ACHN (cell line): ENCODE data around the gene LRRC27.

ENCODE experiments used
- DNase-seq: peaks from one replicate; pipeline ENCODE4 v3.0.0-alpha.2; 2015
- in situ Hi-C: cut with HindIII; loops from 2 replicates; pipeline ENCODE4 v1.10.0; 2017; ENCODE audit warnings: low sequenced_read_pairs, low pct_ligation_motif_present, low pct_unique_long_range_greater_than_20kb

Gene LRRC27

DNA sequence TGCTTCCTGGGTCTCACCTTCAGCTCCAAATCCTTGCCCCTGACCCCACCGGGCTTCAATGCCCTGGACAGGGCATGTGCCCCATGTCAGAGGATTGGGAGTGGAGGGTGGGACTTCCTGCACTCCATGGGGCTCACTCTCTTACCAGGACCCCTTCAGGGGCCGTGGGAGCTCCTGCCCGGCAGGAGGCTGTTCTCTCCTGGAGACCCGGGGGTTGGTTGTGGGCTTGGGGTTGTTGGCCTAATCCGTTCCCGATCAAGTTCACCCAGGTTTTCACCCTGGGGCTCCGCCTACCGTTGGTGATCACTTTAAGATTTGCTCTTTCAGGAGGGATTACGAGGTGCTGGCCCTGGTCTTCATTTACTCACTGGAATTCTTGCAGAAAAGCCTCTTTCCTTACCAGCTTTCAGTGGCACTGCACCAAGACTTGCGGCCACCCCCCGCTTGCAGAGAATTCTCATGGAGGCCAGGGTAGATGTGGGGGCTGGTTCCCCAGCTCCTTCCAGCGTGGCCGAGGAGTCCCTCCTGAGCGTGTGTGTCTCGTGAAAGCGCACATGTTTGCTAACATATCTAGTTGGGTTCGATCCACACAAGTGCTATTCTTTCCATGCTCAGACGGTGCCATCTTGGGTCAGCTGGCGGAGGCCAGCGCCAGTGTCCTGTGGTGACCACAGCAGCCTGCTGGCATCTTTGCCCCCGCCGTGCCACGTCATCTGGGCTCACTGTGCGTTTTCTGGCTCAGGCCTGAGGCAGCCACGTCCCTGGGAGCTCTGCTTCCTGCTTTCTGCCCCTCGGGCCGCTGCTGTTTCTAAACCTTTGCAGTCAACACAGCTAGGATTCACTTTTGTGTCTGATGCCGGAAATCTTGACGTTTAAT lies 80.6 kb downstream of the LRRC27 start:
- in situ Hi-C loops, result no loop called here
- no peak for DNase-seq

DNA sequence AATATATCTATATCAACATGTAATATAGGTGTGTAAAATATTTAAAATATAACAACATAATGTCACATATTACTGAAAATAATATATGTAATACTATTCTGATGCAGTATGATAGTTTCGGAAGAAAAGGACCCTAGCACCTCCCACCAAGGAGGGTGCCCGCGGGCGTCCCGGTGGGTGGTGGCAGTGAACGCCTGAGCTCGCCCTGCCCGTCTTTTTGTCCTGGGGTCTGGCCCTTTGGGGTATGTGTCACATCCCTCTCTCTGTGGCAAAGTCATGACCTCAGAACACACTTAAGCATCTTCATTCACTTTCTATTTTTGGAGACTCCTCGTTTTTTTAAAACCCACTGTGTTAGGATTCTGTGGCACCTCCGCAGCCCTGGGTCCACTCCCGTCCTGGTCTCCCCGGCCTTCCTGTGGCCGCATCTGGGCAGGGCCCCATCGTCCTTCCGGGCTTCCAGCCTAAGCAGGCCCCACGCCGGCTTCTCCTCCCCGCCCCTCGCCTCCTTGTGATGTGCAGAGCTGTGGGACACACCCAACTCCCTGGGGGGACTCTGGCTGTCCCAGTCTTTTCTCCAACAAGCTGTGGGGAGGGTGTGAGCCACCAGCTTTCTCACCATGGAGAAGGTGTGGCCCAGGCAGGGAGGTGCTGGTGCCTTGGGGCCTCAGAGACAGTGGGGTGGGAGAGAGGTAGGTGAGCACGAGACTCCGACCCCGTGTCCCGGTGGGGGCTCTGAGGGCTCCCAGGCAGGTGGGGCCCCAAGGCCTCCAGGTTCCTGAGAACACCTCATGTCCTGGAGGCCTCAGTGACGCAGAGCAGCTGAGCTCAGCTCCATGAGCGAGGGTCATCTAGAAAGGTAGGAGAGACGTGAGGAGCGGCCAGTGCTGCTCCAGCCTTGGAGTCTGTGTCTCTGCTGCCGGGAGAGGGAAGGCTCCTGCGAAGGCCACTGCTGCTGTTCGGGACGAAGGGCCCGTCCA lies 81.5 kb downstream of the LRRC27 start:
- DNase-seq, result no peak
- in situ Hi-C loops, result no loop called here

- DNase-seq, result no peak
- in situ Hi-C loops, result no loop called here
Measured at GRCh38 chr10:132414402-132415016, 82.5 kb downstream of the LRRC27 start.

- in situ Hi-C loops, result no loop called here
- no peak for DNase-seq
Measured at GRCh38 chr10:132415255-132415654, 83.3 kb downstream of the LRRC27 start.

DNA sequence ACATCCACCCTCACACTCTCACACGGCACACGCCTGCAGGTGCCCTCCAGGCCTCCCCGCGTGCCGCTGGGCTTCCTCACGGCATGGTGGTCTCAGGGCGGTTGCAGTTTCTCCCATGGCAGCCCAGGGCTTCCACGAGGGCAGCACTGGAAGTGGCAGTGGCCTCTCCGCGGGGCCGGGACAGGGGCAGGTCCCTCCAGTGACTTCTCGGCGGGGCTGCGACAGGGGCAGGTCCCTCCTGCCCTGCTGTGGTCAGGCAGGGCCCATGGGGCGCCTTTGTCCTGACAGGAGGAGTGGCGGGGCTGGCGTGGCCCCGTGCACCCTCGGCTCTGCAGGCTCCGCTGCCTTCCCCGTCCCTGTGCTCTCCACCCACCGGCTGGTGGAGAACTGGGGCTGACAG lies 84.0 kb downstream of the LRRC27 start:
- DNase-seq, result no peak
- in situ Hi-C loops, result no loop called here

DNA sequence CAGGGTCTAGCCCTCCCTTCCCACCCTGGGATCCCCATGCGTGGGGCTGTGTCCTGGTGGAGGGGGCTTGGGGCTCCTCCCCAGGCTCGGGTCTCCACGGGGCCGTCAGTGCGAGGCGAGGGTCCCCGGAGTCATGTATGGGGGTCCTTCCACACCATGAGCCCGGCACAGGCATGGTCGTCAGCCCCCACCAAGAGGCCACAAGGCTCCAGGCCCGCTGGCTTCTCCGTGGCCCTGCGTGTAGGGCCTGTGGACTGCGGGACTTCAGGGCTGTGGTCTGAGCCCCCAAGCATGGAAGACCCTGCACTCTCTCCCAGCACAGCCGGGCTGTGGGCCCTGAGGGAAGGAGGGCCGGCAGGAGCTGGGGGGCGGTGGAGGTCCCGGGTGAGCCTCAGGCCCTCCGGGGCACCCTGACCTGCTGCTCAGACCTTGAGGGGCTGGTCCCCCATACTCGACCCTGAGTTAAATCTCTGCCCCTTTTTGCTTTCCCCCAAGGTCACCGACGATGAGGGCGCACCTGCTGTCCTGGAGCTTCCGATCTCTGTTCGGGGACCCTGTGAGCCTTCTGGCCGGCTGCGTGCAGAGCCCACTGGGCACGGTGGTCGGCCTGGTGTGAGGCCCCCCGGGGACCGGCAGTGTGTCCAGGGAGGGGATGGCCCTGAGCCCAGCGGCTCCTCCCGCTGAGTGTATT lies 84.7 kb downstream of the LRRC27 start:
- no peak for DNase-seq
- in situ Hi-C loops, result no loop called here

DNA sequence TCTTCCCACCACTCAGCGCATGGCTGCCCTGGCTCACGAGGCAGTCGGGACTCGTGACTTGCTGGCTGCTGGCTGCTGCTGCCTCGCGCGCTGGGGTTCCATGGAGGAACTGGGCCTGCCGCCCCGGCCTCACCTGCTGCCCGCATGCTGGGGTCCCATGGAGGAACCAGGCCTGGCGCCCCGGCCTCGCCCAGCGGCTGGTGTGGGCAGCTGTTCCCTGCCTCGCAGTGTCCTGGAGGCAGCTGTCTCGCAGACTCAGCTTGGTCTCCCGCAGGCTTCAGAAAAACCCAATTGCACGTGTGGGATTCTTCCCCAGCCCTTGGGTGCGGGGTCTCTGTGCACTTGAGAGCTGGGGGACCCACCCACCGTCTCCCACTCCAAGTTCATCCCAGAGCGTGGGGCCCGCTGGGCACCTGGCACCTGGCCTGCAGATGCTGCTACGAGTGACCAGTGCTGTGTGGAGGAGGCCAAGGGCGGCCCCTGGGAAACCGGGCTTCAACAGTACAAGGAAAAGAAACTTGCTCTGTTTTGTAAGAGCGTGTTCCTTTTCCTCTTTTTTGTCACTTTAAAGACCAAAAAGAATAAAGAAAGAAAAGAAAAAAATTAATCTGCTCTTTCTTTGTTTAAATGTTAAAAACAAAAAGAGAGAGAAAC lies 85.4 kb downstream of the LRRC27 start:
- DNase-seq, result no peak
- in situ Hi-C loops, result no loop called here

DNA sequence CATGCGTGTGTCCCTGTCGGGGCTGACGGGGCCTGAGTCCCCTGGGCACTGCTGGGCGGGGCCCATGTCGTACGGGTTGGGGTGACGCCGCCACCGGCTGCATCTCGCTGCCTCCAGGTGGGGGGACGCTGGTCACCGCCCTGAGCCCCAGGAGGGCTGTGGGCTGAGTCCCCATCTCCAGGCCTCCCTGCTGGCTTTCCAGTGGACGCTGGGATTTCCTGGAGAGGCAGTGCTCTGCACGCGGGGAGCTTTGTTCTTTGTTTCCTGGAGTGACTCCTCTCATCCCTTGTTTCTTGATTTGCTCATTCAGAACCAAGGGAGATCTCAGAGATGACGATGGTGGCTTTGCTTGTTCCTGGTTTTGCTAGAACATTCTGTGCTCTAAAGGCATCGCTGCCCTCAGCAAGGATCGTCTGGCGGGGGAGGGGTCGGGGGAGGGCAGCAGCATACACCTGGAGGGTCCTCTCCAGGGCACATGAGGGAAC lies 86.0 kb downstream of the LRRC27 start:
- in situ Hi-C loops, result no loop called here
- DNase-seq, result no peak

DNA sequence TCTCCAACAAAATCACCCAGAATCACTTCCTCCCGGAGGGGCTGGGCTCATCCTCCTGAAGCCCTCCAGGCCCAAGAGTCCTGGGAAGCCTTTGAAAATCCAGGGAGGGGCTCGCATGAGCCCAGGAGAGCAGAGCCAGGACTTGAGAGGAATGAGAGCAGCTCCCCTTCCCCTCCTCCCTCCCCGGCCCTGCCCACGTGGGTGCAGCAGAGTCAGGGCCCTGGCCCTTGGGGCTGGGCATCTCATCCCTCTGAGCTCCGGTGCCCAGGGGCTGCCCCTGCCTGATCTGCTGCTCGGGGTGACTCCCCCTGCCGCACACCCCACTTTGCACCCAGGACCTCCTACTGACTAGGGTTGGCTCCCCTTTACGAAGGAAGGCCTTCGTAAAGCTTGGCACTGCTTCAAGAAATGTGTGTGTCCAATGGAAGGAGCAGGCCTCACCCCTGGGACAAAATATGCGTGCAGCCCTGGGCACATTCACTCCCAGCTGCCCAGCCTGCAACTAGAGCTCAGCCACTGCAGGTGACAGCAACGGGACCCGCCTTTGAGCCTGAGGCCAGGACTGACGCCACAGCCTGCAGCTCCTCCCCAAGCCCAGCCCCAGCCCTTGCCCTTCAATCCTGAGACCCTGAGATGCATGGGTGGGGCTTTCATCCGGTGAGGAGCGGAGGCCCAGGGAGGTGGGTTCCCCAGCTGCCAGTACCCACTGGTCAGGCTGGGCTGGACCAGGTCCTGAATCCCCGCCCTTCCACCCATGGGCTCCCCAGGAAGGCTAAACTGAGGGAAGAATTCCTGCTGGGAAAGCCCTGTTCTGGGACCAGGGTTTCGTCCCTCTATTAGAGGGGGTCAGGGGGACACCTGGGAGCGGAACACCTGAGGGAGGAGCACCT lies 86.8 kb downstream of the LRRC27 start:
- no peak for DNase-seq
- in situ Hi-C loops, result no loop called here

GRCh38 chr10:132419538-132420468 lies 87.8 kb downstream of the LRRC27 start:
- in situ Hi-C loops, result no loop called here
- DNase-seq, result no peak

DNA sequence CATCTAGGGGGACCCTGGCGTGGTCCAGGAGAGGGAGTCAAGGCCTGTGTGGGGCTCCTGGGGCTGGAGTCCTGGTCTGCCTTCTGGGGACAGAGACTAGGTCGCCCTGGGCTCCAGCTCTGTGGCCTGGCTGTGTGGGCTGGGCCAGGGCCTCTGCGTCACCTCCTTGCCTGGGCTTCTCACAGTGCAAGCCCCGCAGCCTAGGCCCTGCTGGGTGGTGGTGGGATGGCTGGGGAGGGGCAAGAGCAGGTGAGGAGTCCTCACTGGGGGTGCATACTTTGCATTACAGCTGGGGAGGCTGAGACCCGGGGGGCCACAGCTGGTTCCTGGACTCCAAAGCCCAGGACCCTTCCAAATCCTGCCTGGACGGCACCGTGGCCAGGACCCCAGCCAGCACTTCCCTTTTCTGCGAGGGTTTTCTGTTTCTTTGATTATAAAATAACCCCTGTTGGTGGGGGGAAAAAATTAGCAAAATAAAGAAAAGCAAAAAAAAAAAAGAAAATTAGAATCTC lies 88.5 kb downstream of the LRRC27 start:
- DNase-seq, result no peak
- in situ Hi-C loops, result no loop called here

GRCh38 chr10:132420981-132421846 lies 89.2 kb downstream of the LRRC27 start:
- no peak for DNase-seq
- in situ Hi-C loops, result no loop called here

DNA sequence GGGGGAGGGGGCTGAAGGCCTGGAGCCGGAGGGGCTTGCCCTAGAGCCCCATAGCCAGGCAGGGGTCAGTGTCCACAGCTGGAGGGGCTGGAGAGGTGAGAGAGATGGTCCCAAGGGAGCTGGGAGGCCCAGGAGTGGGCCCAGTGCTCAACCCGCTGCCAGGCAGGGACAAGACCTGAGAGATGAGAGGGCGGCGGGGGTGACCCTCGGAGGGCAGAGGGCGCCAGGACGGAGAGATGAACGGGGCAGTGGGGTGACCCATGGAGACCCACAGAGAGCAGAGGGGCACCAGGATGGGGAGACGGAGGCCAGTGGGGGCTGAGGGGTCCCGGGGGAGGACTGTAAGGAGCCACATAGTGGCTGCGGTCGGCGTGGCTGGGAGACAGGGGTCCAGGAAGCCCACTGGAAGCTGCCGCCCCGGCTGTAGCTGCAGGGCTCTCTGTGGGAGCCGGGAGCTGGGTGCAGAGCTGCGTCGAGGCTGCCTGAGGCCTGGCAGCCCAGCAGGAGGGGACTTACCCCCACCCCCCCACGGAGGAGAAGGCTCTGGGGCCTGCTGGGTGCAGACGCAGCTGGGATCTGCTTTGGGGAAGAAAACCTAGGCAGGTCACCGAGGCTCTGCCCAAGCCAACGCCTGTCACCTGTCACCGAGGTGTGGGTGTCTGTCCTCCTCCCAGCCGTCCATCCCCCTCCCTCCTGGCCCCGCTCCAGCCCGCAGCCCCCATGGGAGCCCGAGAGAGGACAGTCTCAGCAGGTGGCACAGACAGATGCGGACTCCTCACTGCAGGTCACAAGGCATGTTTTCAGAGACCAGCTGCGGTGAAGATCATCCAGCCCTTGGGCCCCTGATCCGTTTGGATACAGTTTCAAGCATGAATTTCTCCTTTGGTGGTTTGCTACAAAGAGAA lies 90.1 kb downstream of the LRRC27 start:
- in situ Hi-C loops, result no loop called here
- DNase-seq, result no peak
